ENCODE data around the gene EPB41L4B. TPM values are rescaled to one million over a fixed set of nuclear protein-coding genes. Genes with fewer than 3 reads are reported as not detected.
A peak's percentile ranks its signal among the peaks of the same experiment; 100 is the strongest.

The EPB41L4B gene
- total RNA-seq, 1 experiment from 2014 or later, result 20.2 TPM

DNA sequence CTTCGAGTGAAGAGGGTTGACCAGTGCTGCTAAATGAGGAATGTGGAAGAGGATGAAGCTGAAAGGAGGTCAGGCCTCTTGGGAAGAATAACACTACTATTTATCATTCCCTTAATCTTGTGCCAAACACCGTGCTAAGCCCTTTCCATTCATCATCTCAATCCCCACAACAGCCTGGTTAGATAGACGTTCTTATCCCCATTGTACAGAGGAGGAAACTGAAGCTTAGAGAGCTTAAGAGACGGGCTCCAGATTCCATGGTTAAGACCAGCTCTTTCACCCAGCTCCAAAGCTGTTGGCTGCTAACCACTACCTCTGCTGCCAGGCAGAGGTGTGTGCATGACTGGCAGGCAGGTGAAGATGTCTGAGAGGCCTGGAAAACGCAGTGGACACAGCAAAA, 868 bp upstream of the EPB41L4B start:
- TF ChIP-seq, protein P1, sequence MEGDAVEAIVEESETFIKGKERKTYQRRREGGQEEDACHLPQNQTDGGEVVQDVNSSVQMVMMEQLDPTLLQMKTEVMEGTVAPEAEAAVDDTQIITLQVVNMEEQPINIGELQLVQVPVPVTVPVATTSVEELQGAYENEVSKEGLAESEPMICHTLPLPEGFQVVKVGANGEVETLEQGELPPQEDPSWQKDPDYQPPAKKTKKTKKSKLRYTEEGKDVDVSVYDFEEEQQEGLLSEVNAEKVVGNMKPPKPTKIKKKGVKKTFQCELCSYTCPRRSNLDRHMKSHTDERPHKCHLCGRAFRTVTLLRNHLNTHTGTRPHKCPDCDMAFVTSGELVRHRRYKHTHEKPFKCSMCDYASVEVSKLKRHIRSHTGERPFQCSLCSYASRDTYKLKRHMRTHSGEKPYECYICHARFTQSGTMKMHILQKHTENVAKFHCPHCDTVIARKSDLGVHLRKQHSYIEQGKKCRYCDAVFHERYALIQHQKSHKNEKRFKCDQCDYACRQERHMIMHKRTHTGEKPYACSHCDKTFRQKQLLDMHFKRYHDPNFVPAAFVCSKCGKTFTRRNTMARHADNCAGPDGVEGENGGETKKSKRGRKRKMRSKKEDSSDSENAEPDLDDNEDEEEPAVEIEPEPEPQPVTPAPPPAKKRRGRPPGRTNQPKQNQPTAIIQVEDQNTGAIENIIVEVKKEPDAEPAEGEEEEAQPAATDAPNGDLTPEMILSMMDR (IDR thresholded peaks at IDR 0.05; ENCODE audit: unreplicated experiment), result no peak
- Mint-ChIP-seq H3K9me3 (ENCODE audit: unreplicated experiment) (no peaks in the 10 kb centered on the region), H3K4me3 (ENCODE audit: unreplicated experiment) (no peak overlapping the region), H3K27ac (ENCODE audit: low read depth, unreplicated experiment) (no peak overlapping the region), H3K27me3 (ENCODE audit: insufficient read depth, unreplicated experiment) (no peaks in the 10 kb centered on the region), H3K36me3 (ENCODE audit: insufficient read depth, unreplicated experiment) (no peaks in the 10 kb centered on the region), H3K4me1 (ENCODE audit: insufficient read depth, unreplicated experiment) (peaks cover 41% of the 10 kb centered on the region)
- intact Hi-C loops (cut with micrococcal nuclease), result loop anchor here (1.0 to 10.0 kb wide), 8 partner anchors 77 to 847 kb away; partner anchors contain the start of genes ABITRAM, ACTL7B and ELP1
- no peak for DNase-seq (ENCODE audit: unreplicated experiment)
- BruUV-seq (replicated peaks), result no TSS peak
- POLR2A ChIA-PET, result interaction anchor here (1.2 kb wide), 2 partner anchors 13 to 223 kb away, joined by 3 read pairs; no protein-coding TSS in a partner anchor
- CTCF ChIA-PET, result interaction anchor here (0.6 to 1.9 kb wide), 21 partner anchors 9 to 360 kb away, joined by 3 to 11 read pairs (median 4); partner anchors contain the start of gene TMEM245

GRCh38 chr9:109320331-109320741, 523 bp downstream of the EPB41L4B start:
- intact Hi-C loops (cut with micrococcal nuclease), result loop anchor here (2.0 to 10.0 kb wide), 5 partner anchors 80 to 846 kb away; partner anchors contain the start of genes ABITRAM, ACTL7B and ELP1
- Mint-ChIP-seq H3K27me3 (ENCODE audit: insufficient read depth, unreplicated experiment) (no peaks in the 10 kb centered on the region), H3K9me3 (ENCODE audit: unreplicated experiment) (no peaks in the 10 kb centered on the region), H3K4me3 (ENCODE audit: unreplicated experiment) (peak overlapping the region; percentile 84), H3K4me1 (ENCODE audit: insufficient read depth, unreplicated experiment) (peaks cover 43% of the 10 kb centered on the region), H3K36me3 (ENCODE audit: insufficient read depth, unreplicated experiment) (peaks cover 5% of the 10 kb centered on the region), H3K27ac (ENCODE audit: low read depth, unreplicated experiment) (no peak overlapping the region)
- DNase-seq (ENCODE audit: unreplicated experiment), result no peak
- TF ChIP-seq, protein P1 (IDR thresholded peaks at IDR 0.05; ENCODE audit: unreplicated experiment), result no peak
- no TSS peak for BruUV-seq (replicated peaks)
- ChIA-PET CTCF (interaction anchor here (0.6 to 1.3 kb wide), 2 partner anchors 66 to 249 kb away, joined by 3 to 5 read pairs; no protein-coding TSS in a partner anchor), POLR2A (interaction anchor here (0.8 to 5.8 kb wide), 2 partner anchors 202 to 255 kb away, joined by 3 to 44 read pairs; partner anchors contain the start of gene TMEM245)

DNA sequence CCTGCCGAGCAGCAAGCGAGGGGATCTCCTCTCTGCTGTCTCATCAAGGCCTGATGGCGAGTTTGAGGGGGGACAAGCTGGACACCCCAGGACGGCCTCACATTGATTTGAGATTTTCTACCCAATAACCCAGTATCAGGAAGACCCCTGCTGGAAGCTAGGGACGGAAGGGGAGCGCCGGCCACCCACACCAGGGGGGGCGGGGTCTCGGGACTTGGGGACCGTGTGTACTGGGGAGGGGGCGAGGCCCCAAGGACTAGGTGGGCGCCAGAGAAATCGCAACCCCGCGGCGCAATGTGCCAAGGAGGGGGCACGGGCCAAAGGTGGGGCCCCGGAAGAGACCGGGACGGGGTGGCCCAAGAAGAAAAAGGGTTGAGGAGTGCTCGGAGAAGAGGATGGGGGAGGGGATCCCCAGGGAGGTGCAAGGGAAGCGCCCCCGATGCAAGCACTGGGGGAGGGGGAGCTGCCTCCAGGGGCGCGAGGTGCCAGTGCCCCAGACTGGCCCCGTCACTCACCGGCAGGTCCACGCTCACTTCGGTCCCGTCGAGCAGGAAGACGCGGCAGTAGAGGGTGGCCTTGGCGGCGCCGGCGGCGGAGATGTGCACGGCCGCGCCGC, 1.1 kb downstream of the EPB41L4B start:
- intact Hi-C loops (cut with micrococcal nuclease), result loop anchor here (2.0 to 10.0 kb wide), 7 partner anchors 81 to 845 kb away; partner anchors contain the start of genes ABITRAM, ACTL7B, CTNNAL1 and ELP1
- BruUV-seq (replicated peaks), result no TSS peak

More for the DNA sequence above, 1.1 kb downstream of the EPB41L4B start:
- Mint-ChIP-seq H3K4me3 (ENCODE audit: unreplicated experiment) (peak overlapping the region; percentile 84), H3K36me3 (ENCODE audit: insufficient read depth, unreplicated experiment) (peaks cover 5% of the 10 kb centered on the region), H3K4me1 (ENCODE audit: insufficient read depth, unreplicated experiment) (peaks cover 39% of the 10 kb centered on the region), H3K9me3 (ENCODE audit: unreplicated experiment) (no peaks in the 10 kb centered on the region), H3K27me3 (ENCODE audit: insufficient read depth, unreplicated experiment) (no peaks in the 10 kb centered on the region), H3K27ac (ENCODE audit: low read depth, unreplicated experiment) (peak overlapping the region; percentile 77)
- CTCF ChIA-PET, result interaction anchor here (0.6 to 3.9 kb wide), 7 partner anchors 19 to 250 kb away, joined by 3 to 23 read pairs (median 3); no protein-coding TSS in a partner anchor
- no peak for DNase-seq (ENCODE audit: unreplicated experiment)
- POLR2A ChIA-PET, result interaction anchor here (0.8 to 5.8 kb wide), 7 partner anchors 20 to 254 kb away, joined by 3 to 44 read pairs (median 4); partner anchors contain the start of gene TMEM245
- TF ChIP-seq, protein P1 (IDR thresholded peaks at IDR 0.05; ENCODE audit: unreplicated experiment), result no peak

Data from MCF 10A (cell line).